Naive thymus-derived CD4-positive, alpha-beta T cell (primary cell): ENCODE measurements around the gene DAB2IP. TPM values are rescaled to one million over a fixed set of nuclear protein-coding genes. Genes with fewer than 3 reads are reported as not detected.

Source experiments
- ATAC-seq: fragments of 150-1000 bp; cut with Tn5 transposase; 2 replicates; pipeline ENCODE4 v1.10.0; 2021; ENCODE audit warnings: mild to moderate bottlenecking, moderate library complexity
- CTCF ChIA-PET: fragments of 350-600 bp; sonication (Branson Sonifier 250); formaldehyde crosslinking; loops from one replicate; lab custom pipeline; 2021; ENCODE audit warnings: antibody characterized with exemption; lab: Charles Lee
- POLR2A ChIA-PET: fragments of 350-600 bp; sonication (Branson Sonifier 250); formaldehyde crosslinking; loops from one replicate; lab custom pipeline; 2021; ENCODE audit warnings: antibody characterized with exemption, inconsistent platforms; lab: Charles Lee
- DNase-seq, 9 donors: peaks; one replicate each; pipeline versions ENCODE4 v3.0.0 to v3.0.0-alpha.2; 2020 to 2022; ENCODE audit warnings: mixed read lengths in 1 of 9
- H3K27ac ChIP-seq: one replicate; pipeline ENCODE4 v1.7.0; 2013; ENCODE audit warnings: mild to moderate bottlenecking, low read depth, low read length, moderate library complexity
- H3K27me3 ChIP-seq, 2 donors: one replicate each; pipeline ENCODE4 v1.7.0; 2013; ENCODE audit warnings: low read length in 2 of 2, mild to moderate bottlenecking in 2 of 2, moderate library complexity in 2 of 2; ENCODE audit not compliant: control insufficient read depth in 2 of 2, insufficient read depth in 2 of 2
- H3K36me3 ChIP-seq, 3 experiments: 1 replicate in 2 of 3; 2 replicates in 1 of 3; pipeline ENCODE4 v1.7.0; 2013; ENCODE audit warnings: low read length in 3 of 3, mild to moderate bottlenecking in 3 of 3, moderate library complexity in 1 of 3; ENCODE audit not compliant: insufficient read depth in 3 of 3, control insufficient read depth in 2 of 3
- H3K4me1 ChIP-seq, 2 donors: one replicate each; pipeline ENCODE4 v1.7.0; 2013; ENCODE audit warnings: low read length in 2 of 2, mild to moderate bottlenecking in 2 of 2, moderate library complexity in 1 of 2; ENCODE audit not compliant: control insufficient read depth in 2 of 2, insufficient read depth in 2 of 2
- H3K4me3 ChIP-seq: 2 replicates; pipeline ENCODE4 v1.7.0; 2013; ENCODE audit warnings: mild to moderate bottlenecking, low read length
- H3K9me3 ChIP-seq, 3 experiments: 1 replicate in 2 of 3; 2 replicates in 1 of 3; pipeline ENCODE4 v1.7.0; 2013; ENCODE audit warnings: low read length in 3 of 3; ENCODE audit not compliant: control insufficient read depth in 2 of 3
- H3K27ac Mint-ChIP-seq, 9 donors: one replicate each; pipeline ENCODE4 v1.8.0; 2020 to 2022; ENCODE audit warnings: mixed read lengths in 9 of 9, mild to moderate bottlenecking in 8 of 9, moderate library complexity in 5 of 9, inconsistent platforms in 2 of 9
- H3K27me3 Mint-ChIP-seq, 5 donors: one replicate each; pipeline ENCODE4 v1.8.0; 2021 to 2022; ENCODE audit warnings: mixed read lengths in 5 of 5, mild to moderate bottlenecking in 1 of 5
- H3K36me3 Mint-ChIP-seq, 5 donors: one replicate each; pipeline ENCODE4 v1.8.0; 2020 to 2022; ENCODE audit warnings: mixed read lengths in 5 of 5, mild to moderate bottlenecking in 3 of 5, inconsistent platforms in 1 of 5
- H3K4me1 Mint-ChIP-seq, 7 donors: one replicate each; pipeline ENCODE4 v1.8.0; 2020 to 2022; ENCODE audit warnings: mixed read lengths in 7 of 7, mild to moderate bottlenecking in 3 of 7, inconsistent platforms in 1 of 7
- H3K4me3 Mint-ChIP-seq, 10 donors: one replicate each; pipeline ENCODE4 v1.8.0; 2020 to 2022; ENCODE audit warnings: mild to moderate bottlenecking in 10 of 10, mixed read lengths in 10 of 10, moderate library complexity in 6 of 10, inconsistent platforms in 2 of 10
- H3K9me3 Mint-ChIP-seq, 11 donors: one replicate each; pipeline ENCODE4 v1.8.0; 2020 to 2022; ENCODE audit warnings: mixed read lengths in 11 of 11, mild to moderate bottlenecking in 4 of 11, inconsistent platforms in 1 of 11, moderate library complexity in 1 of 11
- intact Hi-C, 2 donors: fragments of 100-400 bp; cut with micrococcal nuclease; formaldehyde crosslinking; loops; one replicate each; pipeline ENCODE4 v1.15.1; 2023
- polyA plus RNA-seq, 2 donors: library from polyadenylated mRNA; unstranded; fragments of 300-500 nt; fragmentation: Illumina TruSeq; gene quantifications; one replicate each; pipeline ENCODE4 v1.2.3, GENCODE V29; 2021
- total RNA-seq, 6 experiments: library from RNA in 5 of 6; stranded (reverse) in 5 of 6; gene quantifications; 1 replicate in 5 of 6; 2 replicates in 1 of 6; pipeline ENCODE4 v1.2.3 and lab custom pipeline; 2021 to 2026

DAB2IP gene
- total and polyA plus RNA-seq, 7 experiments from 2014 or later: 0.15 TPM; not detected in 6

DNA sequence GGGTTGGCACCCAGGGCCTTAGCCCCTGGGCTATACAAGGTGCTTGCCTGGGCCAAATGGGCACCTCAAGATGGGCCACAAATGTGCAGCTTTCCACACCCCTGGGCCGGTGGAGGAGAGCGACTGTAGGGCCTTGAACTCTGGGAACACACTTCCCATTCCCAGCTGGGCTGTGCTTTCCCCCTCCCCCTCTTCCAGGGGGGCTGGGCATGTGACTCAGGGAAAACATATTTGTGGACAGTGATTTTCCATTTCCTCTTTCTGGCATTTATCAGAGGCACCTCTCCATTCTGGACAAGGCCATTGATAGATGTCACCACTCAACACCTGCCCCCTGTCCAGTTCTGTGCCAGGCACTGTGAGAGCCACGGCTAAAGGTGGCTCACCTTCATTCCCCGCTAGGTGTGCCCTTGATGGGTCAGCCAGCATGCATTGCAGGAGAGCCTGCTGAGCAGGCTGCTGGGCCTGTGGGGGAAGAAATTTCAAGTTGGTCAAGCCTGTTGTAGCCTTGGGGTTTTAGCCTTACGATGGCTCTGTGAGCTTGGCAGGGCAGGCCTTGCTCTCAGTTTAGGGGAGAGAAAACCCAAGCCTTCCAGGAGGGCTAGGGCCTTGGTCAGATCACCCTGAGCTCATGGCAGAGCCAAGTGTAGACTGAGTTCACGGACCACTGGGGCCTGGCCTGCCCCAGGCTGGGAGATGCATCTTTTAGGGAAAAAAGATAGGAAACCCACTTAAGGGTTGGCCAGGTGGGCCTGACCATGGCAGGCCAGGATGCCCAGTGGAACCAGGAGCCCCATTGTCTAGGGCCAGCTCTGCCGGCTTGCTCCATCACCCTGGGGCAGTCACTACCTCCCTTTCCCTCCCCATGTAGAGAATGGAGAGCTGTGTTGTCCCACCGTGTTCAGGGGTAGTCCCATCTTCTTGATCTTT lies 113.9 kb downstream of the DAB2IP start:
- no peaks in the 10 kb centered on the region for H3K9me3 ChIP-seq
- H3K36me3 ChIP-seq: no peaks in the 10 kb centered on the region
- H3K4me1 ChIP-seq: no peaks in the 10 kb centered on the region
- DNase-seq: no peak
- Mint-ChIP-seq H3K4me3 (no peak overlapping the region), H3K36me3 (no peaks in the 10 kb centered on the region), H3K27me3 (no peaks in the 10 kb centered on the region), H3K4me1 (no peaks in the 10 kb centered on the region), H3K27ac (peak overlapping the region in 1 of 9 donors; percentile 62), H3K9me3 (no peaks in the 10 kb centered on the region)
- ATAC-seq: no peak
- ChIA-PET CTCF (no interaction called here), POLR2A (no interaction called here)
- intact Hi-C loops: no loop called here
- no peak overlapping the region for H3K4me3 ChIP-seq
- H3K27ac ChIP-seq: no peak overlapping the region
- H3K27me3 ChIP-seq: no peaks in the 10 kb centered on the region

DNA sequence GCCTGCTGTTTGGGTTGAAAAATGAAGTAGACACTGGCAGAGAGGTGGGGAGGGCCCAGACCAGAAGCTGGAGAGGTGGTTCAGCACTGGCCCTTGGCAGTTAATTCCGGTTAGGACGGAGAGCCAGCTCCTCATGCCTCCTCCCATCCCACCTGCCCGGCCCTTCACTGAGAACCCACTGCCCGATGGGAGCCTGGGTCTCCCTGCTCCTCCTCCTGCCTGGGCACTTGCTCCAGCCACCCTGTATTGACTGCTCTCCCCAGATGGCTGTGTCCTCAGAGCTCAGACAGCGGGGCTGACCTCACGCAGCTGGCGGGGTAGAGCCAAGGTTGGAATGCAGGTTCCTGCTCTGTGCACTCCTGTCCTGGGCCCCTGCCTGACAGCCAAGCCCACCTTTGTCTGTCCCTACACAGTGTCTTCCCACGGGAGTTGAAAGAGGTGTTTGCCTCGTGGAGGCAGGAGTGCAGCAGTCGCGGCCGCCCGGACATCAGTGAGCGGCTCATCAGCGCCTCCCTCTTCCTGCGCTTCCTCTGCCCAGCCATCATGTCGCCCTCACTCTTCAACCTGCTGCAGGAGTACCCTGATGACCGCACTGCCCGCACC lies 114.7 kb downstream of the DAB2IP start:
- POLR2A ChIA-PET: no interaction called here
- no peaks in the 10 kb centered on the region for H3K9me3 Mint-ChIP-seq
- no peaks in the 10 kb centered on the region for H3K9me3 ChIP-seq
- H3K36me3 ChIP-seq: no peaks in the 10 kb centered on the region
- CTCF ChIA-PET: no interaction called here
- no peaks in the 10 kb centered on the region for H3K36me3 Mint-ChIP-seq
- H3K4me3 Mint-ChIP-seq: no peak overlapping the region
- ATAC-seq (no peak), DNase-seq (no peak)
- no peak overlapping the region for H3K4me3 ChIP-seq
- intact Hi-C loops: no loop called here
- H3K27ac ChIP-seq: no peak overlapping the region
- no peaks in the 10 kb centered on the region for H3K27me3 Mint-ChIP-seq
- no peak overlapping the region for H3K27ac Mint-ChIP-seq
- no peaks in the 10 kb centered on the region for H3K27me3 ChIP-seq
- no peaks in the 10 kb centered on the region for H3K4me1 Mint-ChIP-seq
- no peaks in the 10 kb centered on the region for H3K4me1 ChIP-seq

DNA sequence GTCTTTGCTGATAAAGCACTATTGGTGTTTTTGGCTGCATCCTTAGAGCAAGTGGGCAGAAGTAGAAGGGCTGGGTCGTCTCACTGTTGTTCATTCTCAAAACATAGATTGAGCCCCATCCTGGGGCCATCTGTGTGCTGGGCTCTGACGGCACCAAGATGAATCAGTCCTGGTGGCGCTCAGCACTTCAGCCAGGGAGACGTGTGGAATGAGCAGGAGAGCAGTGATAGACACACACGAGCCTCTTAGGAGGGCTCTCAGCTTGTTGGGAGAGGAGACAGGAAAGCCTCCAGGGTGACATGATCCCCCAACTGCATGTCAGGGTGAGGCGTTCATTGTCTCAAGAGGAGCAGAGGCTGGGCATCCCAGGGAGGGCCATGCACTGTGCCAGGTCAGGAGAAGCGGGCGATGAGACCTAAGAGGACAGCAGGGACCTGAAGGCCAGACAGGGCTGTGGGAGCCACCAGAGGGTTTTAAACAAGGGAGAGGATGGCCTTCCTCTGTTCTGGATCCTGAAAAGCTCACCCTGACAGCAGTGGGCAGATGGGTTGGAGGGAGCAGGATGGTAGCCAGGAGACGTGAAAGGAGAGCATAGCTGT lies 115.8 kb downstream of the DAB2IP start:
- DNase-seq: no peak
- no peak overlapping the region for H3K4me3 ChIP-seq
- ChIA-PET POLR2A (no interaction called here), CTCF (no interaction called here)
- no peaks in the 10 kb centered on the region for H3K27me3 ChIP-seq
- intact Hi-C loops: no loop called here
- no peak for ATAC-seq
- H3K27me3 Mint-ChIP-seq: no peaks in the 10 kb centered on the region
- H3K36me3 ChIP-seq: no peaks in the 10 kb centered on the region
- H3K4me1 Mint-ChIP-seq: no peaks in the 10 kb centered on the region
- H3K27ac Mint-ChIP-seq: peak overlapping the region in 2 of 9 donors; percentile 15 to 41
- H3K4me3 Mint-ChIP-seq: no peak overlapping the region
- no peaks in the 10 kb centered on the region for H3K4me1 ChIP-seq
- no peak overlapping the region for H3K27ac ChIP-seq
- H3K9me3 Mint-ChIP-seq: no peaks in the 10 kb centered on the region
- no peaks in the 10 kb centered on the region for H3K9me3 ChIP-seq
- H3K36me3 Mint-ChIP-seq: no peaks in the 10 kb centered on the region

DNA sequence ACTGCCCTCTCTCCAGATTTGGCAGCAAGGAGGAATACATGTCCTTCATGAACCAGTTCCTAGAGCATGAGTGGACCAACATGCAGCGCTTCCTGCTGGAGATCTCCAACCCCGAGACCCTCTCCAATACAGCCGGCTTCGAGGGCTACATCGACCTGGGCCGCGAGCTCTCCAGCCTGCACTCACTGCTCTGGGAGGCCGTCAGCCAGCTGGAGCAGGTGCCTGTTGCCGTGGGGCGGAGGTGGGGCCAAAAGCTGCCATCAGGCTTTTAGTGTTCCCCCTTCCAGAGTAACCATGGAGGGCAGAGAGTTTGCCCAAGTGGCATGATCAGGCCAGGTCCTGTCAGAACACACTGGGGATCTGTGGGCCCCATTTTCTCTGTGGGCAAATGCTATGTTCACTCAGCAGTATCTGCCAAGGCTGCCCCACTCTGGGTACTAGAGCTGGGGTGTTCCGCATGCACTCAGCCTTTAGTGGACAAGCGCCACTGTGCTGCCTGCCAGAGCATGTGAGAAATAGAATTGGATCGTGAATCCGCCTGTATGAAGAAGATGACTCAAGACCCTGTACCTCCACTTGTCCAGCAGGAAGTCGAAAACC lies 117.1 kb downstream of the DAB2IP start:
- Mint-ChIP-seq H3K4me1 (no peaks in the 10 kb centered on the region), H3K36me3 (no peaks in the 10 kb centered on the region), H3K27ac (no peak overlapping the region), H3K27me3 (no peaks in the 10 kb centered on the region), H3K9me3 (no peaks in the 10 kb centered on the region), H3K4me3 (no peak overlapping the region)
- Histone ChIP-seq H3K27me3 (no peaks in the 10 kb centered on the region), H3K9me3 (no peaks in the 10 kb centered on the region), H3K4me1 (no peaks in the 10 kb centered on the region), H3K36me3 (no peaks in the 10 kb centered on the region), H3K27ac (no peak overlapping the region), H3K4me3 (no peak overlapping the region)
- no peak for DNase-seq
- ChIA-PET CTCF (no interaction called here), POLR2A (no interaction called here)
- ATAC-seq: no peak
- intact Hi-C loops: no loop called here

DNA sequence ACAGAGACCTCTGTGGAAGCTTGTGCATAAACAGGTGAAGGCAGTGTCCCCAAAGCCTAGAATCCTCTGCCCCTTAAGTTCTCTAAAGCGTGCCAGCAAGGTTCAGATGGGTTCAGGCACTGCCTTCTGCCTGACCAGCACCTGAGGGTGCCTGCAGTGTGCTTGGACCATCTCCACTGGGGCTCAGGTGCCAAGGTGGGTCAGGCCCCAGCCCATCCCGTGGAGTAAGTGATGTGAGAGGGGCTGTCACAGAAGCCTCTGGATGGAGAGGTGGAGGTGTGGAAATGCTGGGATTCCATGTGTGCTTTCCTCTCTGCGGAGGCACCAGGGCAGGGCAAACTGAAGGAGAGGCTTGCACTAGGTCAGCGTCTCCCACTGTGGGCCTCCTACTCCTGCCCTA lies 118.5 kb downstream of the DAB2IP start:
- no peaks in the 10 kb centered on the region for H3K9me3 ChIP-seq
- no peak overlapping the region for H3K27ac Mint-ChIP-seq
- intact Hi-C loops: no loop called here
- H3K4me1 Mint-ChIP-seq: no peaks in the 10 kb centered on the region
- no peaks in the 10 kb centered on the region for H3K27me3 Mint-ChIP-seq
- H3K27ac ChIP-seq: no peak overlapping the region
- H3K9me3 Mint-ChIP-seq: no peaks in the 10 kb centered on the region
- H3K4me3 Mint-ChIP-seq: no peak overlapping the region
- DNase-seq: no peak
- no peaks in the 10 kb centered on the region for H3K27me3 ChIP-seq
- H3K36me3 Mint-ChIP-seq: no peaks in the 10 kb centered on the region
- H3K4me3 ChIP-seq: no peak overlapping the region
- H3K4me1 ChIP-seq: no peaks in the 10 kb centered on the region
- no peak for ATAC-seq
- no peaks in the 10 kb centered on the region for H3K36me3 ChIP-seq
- ChIA-PET CTCF (no interaction called here), POLR2A (no interaction called here)

DNA sequence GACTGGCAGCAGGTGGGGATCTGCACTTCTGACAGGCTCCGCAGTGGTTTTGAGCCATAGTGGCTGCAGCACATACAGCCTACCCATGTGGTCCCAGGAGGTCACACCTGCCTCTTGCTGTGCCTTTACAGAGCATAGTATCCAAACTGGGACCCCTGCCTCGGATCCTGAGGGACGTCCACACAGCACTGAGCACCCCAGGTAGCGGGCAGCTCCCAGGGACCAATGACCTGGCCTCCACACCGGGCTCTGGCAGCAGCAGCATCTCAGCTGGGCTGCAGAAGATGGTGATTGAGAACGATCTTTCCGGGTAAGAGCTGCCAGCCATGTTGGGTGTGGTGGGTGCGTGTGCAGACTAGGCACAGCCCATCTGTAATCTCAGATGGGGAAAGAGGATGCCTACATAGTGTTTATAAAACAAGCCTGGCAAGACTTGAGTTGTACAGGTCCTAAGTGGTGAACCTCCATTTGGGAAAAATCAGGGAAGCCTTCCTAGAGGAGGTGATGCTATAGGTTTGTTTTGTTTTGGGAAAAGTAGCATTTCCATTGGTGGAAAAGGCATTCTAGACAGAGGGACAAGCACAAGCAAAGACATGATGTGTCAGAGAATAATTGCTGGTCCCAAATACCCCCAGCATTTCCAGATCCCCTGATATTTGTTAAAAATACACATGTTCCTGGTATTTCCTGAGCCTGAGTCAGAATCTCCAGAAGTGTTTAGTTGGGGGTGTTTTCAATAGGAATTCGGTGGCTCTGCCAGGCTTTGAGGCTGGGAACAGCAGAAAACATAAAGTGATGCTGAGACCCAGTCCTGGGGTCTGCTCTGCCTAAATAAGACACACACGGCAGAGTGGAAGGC lies 119.2 kb downstream of the DAB2IP start:
- no peak overlapping the region for H3K4me3 ChIP-seq
- no peaks in the 10 kb centered on the region for H3K9me3 ChIP-seq
- ChIA-PET POLR2A (no interaction called here), CTCF (no interaction called here)
- Mint-ChIP-seq H3K4me3 (no peak overlapping the region), H3K4me1 (no peaks in the 10 kb centered on the region), H3K27ac (no peak overlapping the region), H3K36me3 (no peaks in the 10 kb centered on the region), H3K9me3 (no peaks in the 10 kb centered on the region), H3K27me3 (no peaks in the 10 kb centered on the region)
- H3K27me3 ChIP-seq: no peaks in the 10 kb centered on the region
- no peak for DNase-seq
- no peak overlapping the region for H3K27ac ChIP-seq
- no peaks in the 10 kb centered on the region for H3K4me1 ChIP-seq
- no peaks in the 10 kb centered on the region for H3K36me3 ChIP-seq
- intact Hi-C loops: no loop called here
- no peak for ATAC-seq
